Esophagus squamous epithelium (tissue), 4 donors: ENCODE measurements around the gene C1orf167.

ENCODE experiments used
- POLR2A ChIP-seq, 4 donors: fragments of 450-650 bp; IDR thresholded peaks; one replicate each; pipeline ENCODE4 v1.6.1; 2017; ENCODE audit warnings: antibody characterized with exemption in 4 of 4, mild to moderate bottlenecking in 4 of 4, moderate library complexity in 3 of 4
- TF ChIP-seq, protein P1 (sequence below), 6 experiments: fragments of 450-650 bp in 4 of 6; fragments of 200-600 bp in 2 of 6; sonication (generic) in 2 of 6; IDR thresholded peaks; one replicate each; pipeline ENCODE4 v1.5.1; 2016 to 2019; ENCODE audit warnings: antibody characterized with exemption in 6 of 6, mild to moderate bottlenecking in 4 of 6, moderate library complexity in 4 of 6

GRCh38 chr1:11794446-11795237 lies 32.6 kb downstream of the C1orf167 start:
- TF ChIP-seq, protein P1, sequence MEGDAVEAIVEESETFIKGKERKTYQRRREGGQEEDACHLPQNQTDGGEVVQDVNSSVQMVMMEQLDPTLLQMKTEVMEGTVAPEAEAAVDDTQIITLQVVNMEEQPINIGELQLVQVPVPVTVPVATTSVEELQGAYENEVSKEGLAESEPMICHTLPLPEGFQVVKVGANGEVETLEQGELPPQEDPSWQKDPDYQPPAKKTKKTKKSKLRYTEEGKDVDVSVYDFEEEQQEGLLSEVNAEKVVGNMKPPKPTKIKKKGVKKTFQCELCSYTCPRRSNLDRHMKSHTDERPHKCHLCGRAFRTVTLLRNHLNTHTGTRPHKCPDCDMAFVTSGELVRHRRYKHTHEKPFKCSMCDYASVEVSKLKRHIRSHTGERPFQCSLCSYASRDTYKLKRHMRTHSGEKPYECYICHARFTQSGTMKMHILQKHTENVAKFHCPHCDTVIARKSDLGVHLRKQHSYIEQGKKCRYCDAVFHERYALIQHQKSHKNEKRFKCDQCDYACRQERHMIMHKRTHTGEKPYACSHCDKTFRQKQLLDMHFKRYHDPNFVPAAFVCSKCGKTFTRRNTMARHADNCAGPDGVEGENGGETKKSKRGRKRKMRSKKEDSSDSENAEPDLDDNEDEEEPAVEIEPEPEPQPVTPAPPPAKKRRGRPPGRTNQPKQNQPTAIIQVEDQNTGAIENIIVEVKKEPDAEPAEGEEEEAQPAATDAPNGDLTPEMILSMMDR (IDR thresholded peaks at IDR 0.05): no peak
- TF ChIP-seq POLR2A (IDR thresholded peaks at IDR 0.05): no peak
